Measurements from ENCODE around the gene PTPRE. TPM values are rescaled to one million over a fixed set of nuclear protein-coding genes. Genes with fewer than 3 reads are reported as not detected.

Gene PTPRE
- total RNA-seq, 1 donor from 2014 or later, result 3.6 TPM

GRCh38 chr10:127978481-127978880, 71.6 kb downstream of the PTPRE start:
- no peak overlapping the region for H3K27ac Mint-ChIP-seq
- no peak for TF ChIP-seq CTCF (conservative IDR thresholded peaks at IDR 0.05)
- peaks cover 13% of the 10 kb centered on the region for H3K27me3 Mint-ChIP-seq

GRCh38 chr10:127979045-127979444, 72.1 kb downstream of the PTPRE start:
- H3K27me3 Mint-ChIP-seq, result peaks cover 9% of the 10 kb centered on the region
- DNase-seq (ENCODE audit: extremely low spot score, unreplicated experiment), result peak; percentile 34
- no peak overlapping the region for H3K27ac Mint-ChIP-seq
- no peak for TF ChIP-seq CTCF (conservative IDR thresholded peaks at IDR 0.05)
- H3K4me1 Mint-ChIP-seq (ENCODE audit: unreplicated experiment), result peaks cover 11% of the 10 kb centered on the region
- H3K4me3 Mint-ChIP-seq, result no peak overlapping the region
- peaks cover 7% of the 10 kb centered on the region for H3K9me3 Mint-ChIP-seq
- H3K36me3 Mint-ChIP-seq, result no peaks in the 10 kb centered on the region

More at GRCh38 chr10:127978481-127978880, 71.6 kb downstream of the PTPRE start:
- H3K36me3 Mint-ChIP-seq, result no peaks in the 10 kb centered on the region
- H3K9me3 Mint-ChIP-seq, result peaks cover 7% of the 10 kb centered on the region
- DNase-seq (ENCODE audit: extremely low spot score, unreplicated experiment), result peak; percentile 34
- H3K4me3 Mint-ChIP-seq, result no peak overlapping the region
- H3K4me1 Mint-ChIP-seq (ENCODE audit: unreplicated experiment), result peaks cover 16% of the 10 kb centered on the region

- Mint-ChIP-seq H3K36me3 (no peaks in the 10 kb centered on the region), H3K27me3 (peaks cover 9% of the 10 kb centered on the region), H3K4me1 (ENCODE audit: unreplicated experiment) (peaks cover 7% of the 10 kb centered on the region), H3K4me3 (no peak overlapping the region), H3K27ac (no peak overlapping the region), H3K9me3 (peaks cover 7% of the 10 kb centered on the region)
- no peak for TF ChIP-seq CTCF (conservative IDR thresholded peaks at IDR 0.05)
- peak; percentile 15 for DNase-seq (ENCODE audit: extremely low spot score, unreplicated experiment)
Observed at GRCh38 chr10:127979566-127979965, 72.7 kb downstream of the PTPRE start.

- TF ChIP-seq CTCF (conservative IDR thresholded peaks at IDR 0.05), result no peak
- Mint-ChIP-seq H3K27ac (no peak overlapping the region), H3K27me3 (peaks cover 9% of the 10 kb centered on the region), H3K36me3 (no peaks in the 10 kb centered on the region), H3K4me1 (ENCODE audit: unreplicated experiment) (peaks cover 7% of the 10 kb centered on the region), H3K4me3 (no peak overlapping the region), H3K9me3 (peaks cover 10% of the 10 kb centered on the region)
- no peak for DNase-seq (ENCODE audit: extremely low spot score, unreplicated experiment)
Observed at GRCh38 chr10:127980898-127981297, 74.0 kb downstream of the PTPRE start.

- Mint-ChIP-seq H3K27ac (no peak overlapping the region), H3K36me3 (no peaks in the 10 kb centered on the region), H3K27me3 (no peaks in the 10 kb centered on the region), H3K4me1 (ENCODE audit: unreplicated experiment) (peaks cover 4% of the 10 kb centered on the region), H3K4me3 (no peak overlapping the region), H3K9me3 (peaks cover 10% of the 10 kb centered on the region)
- no peak for DNase-seq (ENCODE audit: extremely low spot score, unreplicated experiment)
- no peak for TF ChIP-seq CTCF (conservative IDR thresholded peaks at IDR 0.05)
Observed at GRCh38 chr10:127982601-127983000, 75.7 kb downstream of the PTPRE start.

Data from type B pancreatic cell (in vitro differentiated cells).